Activated CD4-positive, alpha-beta T cell treated with anti-CD3 and anti-CD28 coated beads, Interleukin-2, amount 10 ng/mL, durations not matched to agents 7 days and 5 days (primary cell): ENCODE measurements around the gene LARGE1. TPM values are rescaled to one million over a fixed set of nuclear protein-coding genes. Genes with fewer than 3 reads are reported as not detected.

Experiments
- CTCF ChIA-PET: fragments of 350-600 bp; sonication (Branson Sonifier 250); formaldehyde crosslinking; loops from one replicate; lab custom pipeline; 2021; ENCODE audit warnings: antibody characterized with exemption; lab: Charles Lee
- POLR2A ChIA-PET: fragments of 350-600 bp; sonication (Branson Sonifier 250); formaldehyde crosslinking; loops from one replicate; lab custom pipeline; 2021; ENCODE audit warnings: antibody characterized with exemption; lab: Charles Lee
- DNase-seq: peaks from one replicate; pipeline ENCODE4 v3.0.0-alpha.2; 2020
- H3K27ac Mint-ChIP-seq: one replicate; pipeline ENCODE4 v1.8.0; 2021; ENCODE audit warnings: mild to moderate bottlenecking, moderate library complexity, mixed read lengths
- H3K27me3 Mint-ChIP-seq: one replicate; pipeline ENCODE4 v1.8.0; 2021; ENCODE audit warnings: mixed read lengths
- H3K36me3 Mint-ChIP-seq: one replicate; pipeline ENCODE4 v1.8.0; 2021; ENCODE audit warnings: low read depth, mixed read lengths
- H3K4me1 Mint-ChIP-seq: one replicate; pipeline ENCODE4 v1.8.0; 2021; ENCODE audit warnings: mixed read lengths
- H3K4me3 Mint-ChIP-seq: one replicate; pipeline ENCODE4 v1.8.0; 2021; ENCODE audit warnings: mild to moderate bottlenecking, moderate library complexity, mixed read lengths
- H3K9me3 Mint-ChIP-seq: one replicate; pipeline ENCODE4 v1.8.0; 2021; ENCODE audit warnings: mixed read lengths
- total RNA-seq, 2 experiments: library from RNA; stranded (reverse); gene quantifications; one replicate each; pipeline ENCODE4 v1.2.3, GENCODE V29; 2021

Gene LARGE1
- total RNA-seq, 2 experiments from 2014 or later, result 0.21 to 0.40 TPM

GRCh38 chr22:33873666-33874065, 46.6 kb downstream of the LARGE1 start:
- no peak overlapping the region for H3K27ac Mint-ChIP-seq
- DNase-seq, result no peak
- no peaks in the 10 kb centered on the region for H3K4me1 Mint-ChIP-seq
- POLR2A ChIA-PET, result no interaction called here
- CTCF ChIA-PET, result no interaction called here
- no peaks in the 10 kb centered on the region for H3K27me3 Mint-ChIP-seq
- H3K4me3 Mint-ChIP-seq, result no peak overlapping the region
- no peaks in the 10 kb centered on the region for H3K9me3 Mint-ChIP-seq
- H3K36me3 Mint-ChIP-seq, result no peaks in the 10 kb centered on the region

- Mint-ChIP-seq H3K4me3 (no peak overlapping the region), H3K4me1 (no peaks in the 10 kb centered on the region), H3K27ac (no peak overlapping the region), H3K36me3 (no peaks in the 10 kb centered on the region), H3K9me3 (peaks cover 3% of the 10 kb centered on the region), H3K27me3 (no peaks in the 10 kb centered on the region)
- ChIA-PET POLR2A (no interaction called here), CTCF (interaction anchor here (0.5 kb wide), 1 partner anchor 68 kb away, joined by 3 read pairs; no protein-coding TSS in a partner anchor)
- no peak for DNase-seq
These were observed 47.1 kb downstream of the LARGE1 start for GRCh38 chr22:33873186-33873585.

- H3K9me3 Mint-ChIP-seq, result peaks cover 3% of the 10 kb centered on the region
- no peak for DNase-seq
- H3K4me3 Mint-ChIP-seq, result no peak overlapping the region
- no peak overlapping the region for H3K27ac Mint-ChIP-seq
- no peaks in the 10 kb centered on the region for H3K36me3 Mint-ChIP-seq
- H3K27me3 Mint-ChIP-seq, result no peaks in the 10 kb centered on the region
- POLR2A ChIA-PET, result no interaction called here
- CTCF ChIA-PET, result no interaction called here
- H3K4me1 Mint-ChIP-seq, result no peaks in the 10 kb centered on the region
These were observed 48.3 kb downstream of the LARGE1 start for GRCh38 chr22:33871935-33872334.

GRCh38 chr22:33869946-33870345, 50.3 kb downstream of the LARGE1 start:
- no peak overlapping the region for H3K4me3 Mint-ChIP-seq
- no peak for DNase-seq
- CTCF ChIA-PET, result no interaction called here
- no peaks in the 10 kb centered on the region for H3K4me1 Mint-ChIP-seq
- H3K36me3 Mint-ChIP-seq, result no peaks in the 10 kb centered on the region
- H3K9me3 Mint-ChIP-seq, result peaks cover 6% of the 10 kb centered on the region
- no peaks in the 10 kb centered on the region for H3K27me3 Mint-ChIP-seq
- POLR2A ChIA-PET, result no interaction called here
- no peak overlapping the region for H3K27ac Mint-ChIP-seq

- Mint-ChIP-seq H3K27me3 (no peaks in the 10 kb centered on the region), H3K4me3 (no peak overlapping the region), H3K27ac (no peak overlapping the region), H3K9me3 (peaks cover 9% of the 10 kb centered on the region), H3K4me1 (no peaks in the 10 kb centered on the region), H3K36me3 (no peaks in the 10 kb centered on the region)
- ChIA-PET POLR2A (no interaction called here), CTCF (no interaction called here)
- no peak for DNase-seq
These were observed 52.3 kb downstream of the LARGE1 start for GRCh38 chr22:33867971-33868370.

GRCh38 chr22:33867118-33867866, 53.0 kb downstream of the LARGE1 start:
- no peak for DNase-seq
- no peak overlapping the region for H3K4me3 Mint-ChIP-seq
- H3K36me3 Mint-ChIP-seq, result no peaks in the 10 kb centered on the region
- H3K27me3 Mint-ChIP-seq, result no peaks in the 10 kb centered on the region
- ChIA-PET POLR2A (no interaction called here), CTCF (no interaction called here)
- no peak overlapping the region for H3K27ac Mint-ChIP-seq
- peaks cover 9% of the 10 kb centered on the region for H3K9me3 Mint-ChIP-seq
- no peaks in the 10 kb centered on the region for H3K4me1 Mint-ChIP-seq

DNA sequence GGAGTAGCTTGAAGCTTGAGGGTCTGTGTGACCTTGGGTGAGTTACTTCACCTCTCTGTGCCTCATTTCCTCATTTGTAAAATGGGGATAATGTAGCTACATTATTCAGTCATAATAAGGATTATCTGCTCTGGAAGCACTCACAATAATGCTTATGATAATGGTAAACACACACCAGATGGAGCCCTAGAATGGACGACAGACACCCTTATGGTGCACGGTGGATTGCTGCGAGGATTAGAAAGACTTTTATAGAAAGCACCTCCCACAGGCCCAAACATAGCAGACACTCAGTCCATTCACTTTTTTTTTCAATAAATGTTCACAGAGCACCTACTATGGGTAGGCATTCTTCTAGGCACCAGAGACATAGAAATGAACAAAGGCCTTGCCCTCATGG, 53.8 kb downstream of the LARGE1 start:
- POLR2A ChIA-PET, result no interaction called here
- Mint-ChIP-seq H3K27ac (no peak overlapping the region), H3K4me3 (no peak overlapping the region), H3K27me3 (no peaks in the 10 kb centered on the region), H3K4me1 (no peaks in the 10 kb centered on the region), H3K36me3 (no peaks in the 10 kb centered on the region), H3K9me3 (peaks cover 9% of the 10 kb centered on the region)
- DNase-seq, result no peak
- CTCF ChIA-PET, result no interaction called here

- no peak overlapping the region for H3K27ac Mint-ChIP-seq
These were observed 54.3 kb downstream of the LARGE1 start for GRCh38 chr22:33865996-33866395.

DNA sequence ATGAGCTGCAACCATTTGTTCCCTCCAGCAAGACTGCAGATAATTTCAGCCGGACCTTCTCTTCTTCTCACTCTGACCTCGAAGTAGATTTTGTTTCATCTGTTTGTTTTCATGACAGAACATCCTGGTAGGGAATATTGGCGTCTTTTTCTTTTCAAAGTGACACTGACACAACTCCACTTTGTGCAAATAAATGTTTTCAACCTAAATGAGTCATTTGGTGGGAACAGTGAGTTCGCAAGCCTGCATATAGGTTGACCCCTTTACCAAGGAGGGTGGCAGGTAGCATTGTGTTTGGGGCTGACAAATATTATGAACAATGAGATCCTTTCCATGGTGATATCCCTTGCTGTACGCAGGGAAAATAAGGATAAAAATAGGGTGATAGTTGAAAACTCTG, 55.0 kb downstream of the LARGE1 start:
- H3K27me3 Mint-ChIP-seq, result no peaks in the 10 kb centered on the region
- ChIA-PET POLR2A (no interaction called here), CTCF (no interaction called here)
- H3K36me3 Mint-ChIP-seq, result no peaks in the 10 kb centered on the region
- H3K4me1 Mint-ChIP-seq, result no peaks in the 10 kb centered on the region
- H3K27ac Mint-ChIP-seq, result no peak overlapping the region
- peaks cover 12% of the 10 kb centered on the region for H3K9me3 Mint-ChIP-seq
- no peak for DNase-seq
- H3K4me3 Mint-ChIP-seq, result no peak overlapping the region

More at GRCh38 chr22:33865996-33866395, 54.3 kb downstream of the LARGE1 start:
- no peaks in the 10 kb centered on the region for H3K4me1 Mint-ChIP-seq
- no peaks in the 10 kb centered on the region for H3K27me3 Mint-ChIP-seq
- H3K36me3 Mint-ChIP-seq, result no peaks in the 10 kb centered on the region
- ChIA-PET POLR2A (no interaction called here), CTCF (no interaction called here)
- no peak for DNase-seq
- H3K4me3 Mint-ChIP-seq, result no peak overlapping the region
- H3K9me3 Mint-ChIP-seq, result peaks cover 12% of the 10 kb centered on the region

DNA sequence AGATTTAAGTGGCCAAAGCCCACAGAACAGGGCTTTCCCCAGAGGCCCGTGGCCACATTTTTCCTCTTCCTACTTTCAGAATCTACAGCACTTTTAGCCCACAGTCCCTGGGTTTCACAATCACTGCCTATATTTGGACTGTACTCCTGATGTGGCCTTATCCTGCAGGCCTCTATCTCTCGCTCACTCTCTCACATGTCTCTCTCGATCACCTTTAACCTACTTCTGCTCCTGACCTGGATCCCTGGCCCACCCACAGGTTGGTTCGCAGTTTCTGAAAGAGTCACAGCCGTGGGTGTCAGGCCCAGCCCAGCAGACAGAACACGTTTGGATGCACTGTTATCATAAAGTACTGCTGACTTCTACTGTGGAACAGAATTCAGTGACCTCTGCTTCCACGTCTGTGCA, 55.5 kb downstream of the LARGE1 start:
- H3K4me1 Mint-ChIP-seq, result no peaks in the 10 kb centered on the region
- ChIA-PET CTCF (no interaction called here), POLR2A (no interaction called here)
- H3K9me3 Mint-ChIP-seq, result peaks cover 12% of the 10 kb centered on the region
- no peak overlapping the region for H3K27ac Mint-ChIP-seq
- H3K4me3 Mint-ChIP-seq, result no peak overlapping the region
- H3K27me3 Mint-ChIP-seq, result no peaks in the 10 kb centered on the region
- no peak for DNase-seq
- H3K36me3 Mint-ChIP-seq, result no peaks in the 10 kb centered on the region

- ChIA-PET CTCF (no interaction called here), POLR2A (no interaction called here)
- H3K27me3 Mint-ChIP-seq, result no peaks in the 10 kb centered on the region
- DNase-seq, result no peak
- H3K4me3 Mint-ChIP-seq, result no peak overlapping the region
- H3K9me3 Mint-ChIP-seq, result peaks cover 12% of the 10 kb centered on the region
- H3K36me3 Mint-ChIP-seq, result no peaks in the 10 kb centered on the region
- H3K4me1 Mint-ChIP-seq, result no peaks in the 10 kb centered on the region
- H3K27ac Mint-ChIP-seq, result no peak overlapping the region
These were observed 58.9 kb downstream of the LARGE1 start for GRCh38 chr22:33861216-33861875.

DNA sequence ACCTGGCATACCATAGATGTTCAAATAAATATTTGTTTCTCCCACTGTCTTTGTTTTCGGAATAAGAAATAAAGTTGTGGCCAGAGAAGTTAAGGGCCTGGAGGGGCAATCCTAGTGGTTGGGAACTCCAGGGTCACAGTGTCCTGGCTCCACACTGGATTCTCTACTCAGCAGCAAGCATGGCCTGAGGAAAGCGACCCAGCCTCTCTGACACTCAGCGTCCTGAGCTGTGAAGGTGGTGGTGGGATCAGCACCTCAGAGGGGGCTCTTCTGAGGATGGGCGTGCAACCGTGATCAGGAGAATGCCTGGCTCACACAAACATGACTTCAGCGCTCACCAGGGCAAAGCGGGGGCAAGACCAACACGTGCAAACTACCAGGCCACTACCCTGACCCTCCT, 59.9 kb downstream of the LARGE1 start:
- no peaks in the 10 kb centered on the region for H3K27me3 Mint-ChIP-seq
- POLR2A ChIA-PET, result no interaction called here
- no peaks in the 10 kb centered on the region for H3K4me1 Mint-ChIP-seq
- no peaks in the 10 kb centered on the region for H3K36me3 Mint-ChIP-seq
- peaks cover 12% of the 10 kb centered on the region for H3K9me3 Mint-ChIP-seq
- no peak overlapping the region for H3K27ac Mint-ChIP-seq
- CTCF ChIA-PET, result no interaction called here
- H3K4me3 Mint-ChIP-seq, result no peak overlapping the region
- DNase-seq, result no peak

GRCh38 chr22:33859311-33859710, 61.0 kb downstream of the LARGE1 start:
- Mint-ChIP-seq H3K4me1 (no peaks in the 10 kb centered on the region), H3K4me3 (no peak overlapping the region)

More at GRCh38 chr22:33859311-33859710, 61.0 kb downstream of the LARGE1 start:
- Mint-ChIP-seq H3K27me3 (no peaks in the 10 kb centered on the region), H3K36me3 (no peaks in the 10 kb centered on the region), H3K9me3 (peaks cover 10% of the 10 kb centered on the region), H3K27ac (no peak overlapping the region)
- POLR2A ChIA-PET, result no interaction called here
- CTCF ChIA-PET, result interaction anchor here (0.6 kb wide), 1 partner anchor 972 kb away, joined by 3 read pairs; no protein-coding TSS in a partner anchor
- DNase-seq, result no peak
